Mammary epithelial cell (primary cell): ENCODE measurements around the gene ACER2.

Source experiments
- CTCF ChIP-seq, 2 donors: IDR thresholded peaks in 1 of 2; conservative IDR thresholded peaks in 1 of 2; 2 replicates each; pipeline ENCODE4 v1.5.1; 2011 to 2012; ENCODE audit warnings: inconsistent platforms in 2 of 2, low read length in 2 of 2, mild to moderate bottlenecking in 2 of 2, control low read depth in 1 of 2, low read depth in 1 of 2; ENCODE audit not compliant: insufficient read depth in 1 of 2; ENCODE audit errors: extremely low read depth in 1 of 2
- EZH2 ChIP-seq: IDR thresholded peaks from 2 replicates; pipeline ENCODE4 v1.6.1; 2012; ENCODE audit warnings: low read length, inconsistent platforms, borderline replicate concordance

DNA sequence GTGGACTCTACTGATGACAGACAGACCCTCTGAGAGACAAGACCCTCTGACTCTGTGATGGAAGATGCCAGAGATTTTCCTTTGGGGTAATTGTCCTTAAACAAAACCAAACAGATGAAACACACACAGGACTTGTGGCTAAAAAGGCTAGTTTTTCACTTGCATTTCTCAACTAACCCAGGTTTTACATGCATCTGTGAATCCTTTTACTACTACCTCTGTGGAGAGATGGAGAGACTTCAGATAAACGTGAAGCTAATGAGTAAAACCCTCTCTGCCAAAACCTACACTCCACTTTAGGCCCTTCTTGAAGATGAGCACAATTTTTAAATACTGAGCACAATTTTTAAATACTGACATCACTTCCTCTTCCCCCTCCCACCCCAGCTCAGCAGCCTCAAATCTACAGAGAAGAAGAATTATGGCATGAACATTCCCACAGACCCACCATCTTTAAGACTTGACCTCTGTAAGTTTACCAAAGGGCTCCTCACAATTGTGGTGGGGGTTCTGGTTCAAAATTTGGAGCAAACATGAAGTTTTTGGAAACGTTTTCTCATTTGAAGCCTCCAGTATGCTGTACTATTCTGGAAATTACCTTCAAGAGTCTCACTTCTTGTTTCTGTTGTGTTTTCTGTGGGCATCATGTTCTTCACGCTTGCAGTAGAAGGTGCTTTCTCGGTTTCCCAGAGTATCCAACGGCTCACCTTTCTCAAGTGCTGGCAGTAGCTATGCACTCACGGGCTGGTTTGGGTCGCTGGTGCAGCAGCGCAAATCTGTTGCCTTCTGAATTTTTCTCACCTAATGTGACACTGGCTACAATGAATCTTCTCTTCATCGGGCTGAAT, 42.7 kb downstream of the ACER2 start:
- no peak for TF ChIP-seq CTCF (conservative IDR thresholded peaks at IDR 0.05 in 1 of 2, IDR thresholded peaks at IDR 0.05 in 1 of 2; ENCODE audit: extremely low read depth in 1 of 2, insufficient read depth in 1 of 2, low read depth in 1 of 2, low read length in 2 of 2)
- TF ChIP-seq EZH2: no peak
